ENCODE measurements around the gene HK1. TPM values are rescaled to one million over a fixed set of nuclear protein-coding genes. Genes with fewer than 3 reads are reported as not detected.

HK1 gene
- total RNA-seq, 1 experiment from 2014 or later: 98.8 TPM

- no peak overlapping the region for H3K23ac ChIP-seq (ENCODE audit: insufficient read length, low read depth, low read length)
- no peak overlapping the region for H3K9ac ChIP-seq (ENCODE audit: extremely low read depth, insufficient read length, low read length)
- H3K27me3 Mint-ChIP-seq (ENCODE audit: low read depth): no peaks in the 10 kb centered on the region
- H4K91ac ChIP-seq (ENCODE audit: insufficient read length, low read depth, low read length): no peak overlapping the region
- H4K8ac ChIP-seq (replicated peaks; ENCODE audit: insufficient read length, low read depth, low read length): no peak overlapping the region
- WGBS (ENCODE audit: extremely low coverage, insufficient read length, low lambda C conversion rate): no CpG with 5 or more reads among the region's 10 CpGs
- H4K5ac ChIP-seq (ENCODE audit: insufficient read length, low read depth, low read length): no peak overlapping the region
- no peak overlapping the region for H2BK5ac ChIP-seq (ENCODE audit: insufficient read length, low read length)
- peak overlapping the region; percentile 34 to 90 (median 68); a peak in 6 of 7 replicates for H3K27ac Mint-ChIP-seq
- H3K36me3 Mint-ChIP-seq (ENCODE audit: insufficient read depth in 1 of 3, low read depth in 3 of 3): peaks cover 15 to 30% (median 23%) of the 10 kb centered on the region in 3 experiments
- H3K23me2 ChIP-seq (ENCODE audit: insufficient read length, low read depth, low read length, poor library complexity, severe bottlenecking): no peaks in the 10 kb centered on the region
- no peak overlapping the region for H2BK12ac ChIP-seq (ENCODE audit: insufficient read length, low read depth, low read length)
- no peak overlapping the region for H3T11ph ChIP-seq (ENCODE audit: low read length)
- H3K4me1 ChIP-seq (ENCODE audit: insufficient read depth, low read length): peaks cover 15% of the 10 kb centered on the region; the same call in 1 of the 2 replicates
- H2BK120ac ChIP-seq (ENCODE audit: low read depth, low read length, poor library complexity, severe bottlenecking): no peak overlapping the region
- no peaks in the 10 kb centered on the region for H4K20me1 ChIP-seq (ENCODE audit: control insufficient read depth, insufficient read depth, insufficient read length)
- H3K14ac ChIP-seq (ENCODE audit: insufficient read depth, low read length): no peak overlapping the region
- H3K79me2 ChIP-seq (ENCODE audit: insufficient read depth, low read length): peaks cover 2% of the 10 kb centered on the region; the same call in 1 of the 2 replicates
- no peak overlapping the region for H3K4ac ChIP-seq (ENCODE audit: low read depth, low read length)
- no peaks in the 10 kb centered on the region for H3K9me3 Mint-ChIP-seq
- no peak for TF ChIP-seq CTCF (conservative IDR thresholded peaks at IDR 0.05)
- H3K79me1 ChIP-seq (ENCODE audit: insufficient read depth, low read depth, low read length, poor library complexity, severe bottlenecking): peaks cover 3% of the 10 kb centered on the region
- H3K9me3 ChIP-seq (ENCODE audit: control insufficient read depth, low read depth, low read length): no peaks in the 10 kb centered on the region
- no peak overlapping the region for H2BK15ac ChIP-seq (ENCODE audit: low read depth, low read length)
- no peak overlapping the region for H2AK5ac ChIP-seq (ENCODE audit: insufficient read length, low read length)
- DNase-seq: no peak
- H2BK20ac ChIP-seq (ENCODE audit: low read depth, low read length, poor library complexity, severe bottlenecking): no peak overlapping the region
- no peak overlapping the region for H3K56ac ChIP-seq (ENCODE audit: insufficient read length, low read depth, low read length)
- no peaks in the 10 kb centered on the region for H3K27me3 ChIP-seq (ENCODE audit: insufficient read depth, low read length)
- H3K4me1 Mint-ChIP-seq: peaks cover 53 to 66% of the 10 kb centered on the region in 2 experiments
- H2AFZ ChIP-seq (ENCODE audit: low read length): no peak overlapping the region
- H3K4me3 Mint-ChIP-seq: no peak overlapping the region
- no peak overlapping the region for H3K18ac ChIP-seq (ENCODE audit: insufficient read length, low read depth, low read length)
- no peak overlapping the region for H3K27ac ChIP-seq (ENCODE audit: insufficient read length, low read depth, low read length)
- no peak overlapping the region for H3K4me2 ChIP-seq (ENCODE audit: insufficient read depth, insufficient read length, low read length)
Observed at GRCh38 chr10:69348816-69349541, 70.7 kb downstream of the HK1 start.

All from H9 (cell line).